DND-41 (cell line): ENCODE measurements around the gene CIZ1.

Experiments
- ATAC-seq: fragments of 200-7000 bp; cut with Tn5 transposase; 3 replicates; pipeline ENCODE4 v1.9.1; 2021; ENCODE audit warnings: low read depth; ENCODE audit not compliant: insufficient read depth
- DNase-seq: peaks from one replicate; pipeline ENCODE4 v3.0.0-alpha.2; 2020
- H2AFZ ChIP-seq: 2 replicates; pipeline ENCODE4 v1.6.0; 2012; ENCODE audit warnings: low read depth, low read length
- H3K27ac ChIP-seq: 2 replicates; pipeline ENCODE4 v1.5.1; 2012; ENCODE audit warnings: low read length, inconsistent platforms
- H3K27me3 ChIP-seq: fragments of 200-600 bp; sonication (generic); 2 replicates; pipeline ENCODE4 v1.6.0; 2012; ENCODE audit warnings: low read length, mild to moderate bottlenecking, inconsistent platforms; ENCODE audit not compliant: insufficient read depth, poor library complexity
- H3K36me3 ChIP-seq: 2 replicates; pipeline ENCODE4 v1.5.1; 2012; ENCODE audit warnings: low read length, inconsistent platforms; ENCODE audit not compliant: insufficient read depth
- H3K4me1 ChIP-seq: 2 replicates; pipeline ENCODE4 v1.5.1; 2012; ENCODE audit warnings: mild to moderate bottlenecking, low read length; ENCODE audit not compliant: insufficient read depth
- H3K4me2 ChIP-seq: 2 replicates; pipeline ENCODE4 v1.6.0; 2012; ENCODE audit warnings: mild to moderate bottlenecking, moderate library complexity, low read length, inconsistent platforms; ENCODE audit not compliant: insufficient read depth
- H3K4me3 ChIP-seq, 2 experiments: fragments of 200-600 bp in 1 of 2; shearing (Covaris generic) in 1 of 2; 2 replicates each; pipeline ENCODE4 v1.5.1; 2012 to 2016; ENCODE audit warnings: inconsistent platforms in 2 of 2, low read length in 2 of 2, mild to moderate bottlenecking in 2 of 2, low read depth in 1 of 2, moderate library complexity in 1 of 2
- H3K79me2 ChIP-seq: 2 replicates; pipeline ENCODE4 v1.6.0; 2012; ENCODE audit warnings: low read length, inconsistent platforms; ENCODE audit not compliant: insufficient read depth
- H3K9ac ChIP-seq: 2 replicates; pipeline ENCODE4 v1.6.0; 2012; ENCODE audit warnings: low read depth, mild to moderate bottlenecking, inconsistent platforms, low read length, moderate library complexity
- H3K9me3 ChIP-seq: 2 replicates; pipeline ENCODE4 v1.5.1; 2012; ENCODE audit warnings: low read length, moderate library complexity, mild to moderate bottlenecking, inconsistent platforms; ENCODE audit not compliant: insufficient read depth, severe bottlenecking
- H4K20me1 ChIP-seq: 2 replicates; pipeline ENCODE4 v1.6.0; 2012; ENCODE audit warnings: low read length; ENCODE audit not compliant: insufficient read depth
- CTCF ChIP-seq: IDR thresholded peaks from 2 replicates; pipeline ENCODE4 v1.5.1; 2012; ENCODE audit warnings: borderline replicate concordance, low read length, moderate library complexity, mild to moderate bottlenecking; ENCODE audit not compliant: poor library complexity, severe bottlenecking; ENCODE audit errors: extremely low read depth
- EZH2 ChIP-seq: IDR thresholded peaks from 3 replicates; pipeline ENCODE4 v1.6.1; 2012; ENCODE audit warnings: borderline replicate concordance, low read depth, mild to moderate bottlenecking, moderate library complexity, low read length, inconsistent platforms; ENCODE audit not compliant: severe bottlenecking

The CIZ1 gene

GRCh38 chr9:128120061-128120740 is 71.2 kb downstream of the CIZ1 start:
- no peaks in the 10 kb centered on the region for H3K27me3 ChIP-seq
- DNase-seq (no peak), ATAC-seq (no peak)
- H3K79me2 ChIP-seq, result peaks cover 9% of the 10 kb centered on the region; the same call in 1 of the 2 replicates
- H2AFZ ChIP-seq, result no peak overlapping the region
- H3K9me3 ChIP-seq, result no peaks in the 10 kb centered on the region
- H3K27ac ChIP-seq, result no peak overlapping the region
- H3K4me1 ChIP-seq, result peaks cover 10% of the 10 kb centered on the region
- H3K36me3 ChIP-seq, result peaks cover 47% of the 10 kb centered on the region
- TF ChIP-seq CTCF, result no peak
- H4K20me1 ChIP-seq, result peaks cover 16% of the 10 kb centered on the region
- no peak overlapping the region for H3K9ac ChIP-seq
- H3K4me3 ChIP-seq, result no peak overlapping the region
- no peak overlapping the region for H3K4me2 ChIP-seq

GRCh38 chr9:128118971-128119665 is 72.3 kb downstream of the CIZ1 start:
- Histone ChIP-seq H3K9ac (no peak overlapping the region), H3K27me3 (no peaks in the 10 kb centered on the region), H3K9me3 (no peaks in the 10 kb centered on the region), H3K79me2 (no peaks in the 10 kb centered on the region), H3K4me1 (peaks cover 2% of the 10 kb centered on the region; the same call in 1 of the 2 replicates), H3K4me3 (no peak overlapping the region), H3K36me3 (peaks cover 45% of the 10 kb centered on the region), H2AFZ (no peak overlapping the region), H3K4me2 (no peak overlapping the region), H3K27ac (no peak overlapping the region), H4K20me1 (0 out of 2 replicates have a peak, but pooled peaks cover 7% of the 10 kb centered on the region)
- TF ChIP-seq EZH2, result no peak
- TF ChIP-seq CTCF, result no peak
- ATAC-seq, result no peak
- DNase-seq, result no peak

- 0 out of 2 replicates have a peak, but pooled peaks cover 9% of the 10 kb centered on the region for H4K20me1 ChIP-seq
- peaks cover 44% of the 10 kb centered on the region for H3K36me3 ChIP-seq
- no peak overlapping the region for H2AFZ ChIP-seq
- H3K27me3 ChIP-seq, result no peaks in the 10 kb centered on the region
- H3K4me3 ChIP-seq, result no peak overlapping the region
- H3K4me1 ChIP-seq, result peaks cover 2% of the 10 kb centered on the region; the same call in 1 of the 2 replicates
- H3K27ac ChIP-seq, result no peak overlapping the region
- no peak overlapping the region for H3K4me2 ChIP-seq
- TF ChIP-seq CTCF, result no peak
- H3K79me2 ChIP-seq, result no peaks in the 10 kb centered on the region
- ATAC-seq, result no peak
- no peaks in the 10 kb centered on the region for H3K9me3 ChIP-seq
- DNase-seq, result no peak
- H3K9ac ChIP-seq, result no peak overlapping the region
Observed at GRCh38 chr9:128118472-128118857, 72.9 kb downstream of the CIZ1 start.
